NCI-H2196 (cell line): ENCODE measurements around the gene CAMK2G.

ENCODE experiments used
- DNase-seq: peaks from one replicate; lab custom pipeline; 2025; ENCODE audit not compliant: unreplicated experiment; lab: John Stamatoyannopoulos, UW

The CAMK2G gene

DNA sequence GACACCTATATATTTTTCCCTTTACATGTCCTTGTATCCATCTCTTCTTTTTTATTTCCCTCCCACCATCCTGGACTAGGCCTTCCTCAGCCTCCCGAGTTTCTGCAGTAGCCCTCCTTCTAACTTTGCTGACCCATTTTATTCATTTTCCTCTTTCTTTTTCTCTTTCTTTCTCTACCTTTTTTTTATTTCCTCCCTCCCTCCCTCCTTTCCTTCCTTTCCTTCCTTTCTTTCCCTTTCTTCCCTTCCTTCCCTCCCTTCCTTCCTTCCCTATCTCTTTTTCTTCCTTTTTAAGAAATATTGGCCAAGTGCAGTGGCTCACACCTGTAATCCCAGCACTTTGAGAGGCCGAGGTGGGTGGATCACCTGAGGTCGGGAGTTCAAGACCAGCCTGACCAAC lies 9.7 kb upstream of the CAMK2G start:
- no peak for DNase-seq

- DNase-seq: no peak
Measured at GRCh38 chr10:73881221-73881919, 7.0 kb upstream of the CAMK2G start.

- DNase-seq: peak; percentile 31
Measured at GRCh38 chr10:73879296-73880173, 5.2 kb upstream of the CAMK2G start.

DNA sequence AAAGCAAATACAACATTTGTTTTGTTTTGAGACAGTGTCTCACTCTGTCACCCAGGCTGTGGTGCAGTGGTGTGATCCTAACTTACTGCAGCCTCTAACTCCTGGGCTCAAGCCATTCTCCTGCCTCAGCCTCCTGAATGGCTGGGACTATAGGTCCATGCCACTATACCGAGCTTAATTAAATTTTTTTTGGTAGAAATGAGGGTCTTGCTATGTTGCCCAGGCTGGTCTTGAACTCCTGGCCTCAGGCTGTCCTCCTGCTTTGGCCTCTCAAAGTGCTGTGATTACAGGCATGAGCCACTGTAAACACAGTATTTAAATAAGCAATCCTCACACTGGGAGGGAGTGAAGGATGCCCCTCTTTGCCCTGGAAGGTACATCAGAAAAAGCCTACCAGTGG lies 4.0 kb upstream of the CAMK2G start:
- DNase-seq: no peak

- DNase-seq: no peak
Measured at GRCh38 chr10:73877533-73878160, 3.3 kb upstream of the CAMK2G start.

GRCh38 chr10:73876971-73877370 lies 2.6 kb upstream of the CAMK2G start:
- no peak for DNase-seq

- DNase-seq: no peak
Measured at GRCh38 chr10:73876566-73876965, 2.2 kb upstream of the CAMK2G start.

DNA sequence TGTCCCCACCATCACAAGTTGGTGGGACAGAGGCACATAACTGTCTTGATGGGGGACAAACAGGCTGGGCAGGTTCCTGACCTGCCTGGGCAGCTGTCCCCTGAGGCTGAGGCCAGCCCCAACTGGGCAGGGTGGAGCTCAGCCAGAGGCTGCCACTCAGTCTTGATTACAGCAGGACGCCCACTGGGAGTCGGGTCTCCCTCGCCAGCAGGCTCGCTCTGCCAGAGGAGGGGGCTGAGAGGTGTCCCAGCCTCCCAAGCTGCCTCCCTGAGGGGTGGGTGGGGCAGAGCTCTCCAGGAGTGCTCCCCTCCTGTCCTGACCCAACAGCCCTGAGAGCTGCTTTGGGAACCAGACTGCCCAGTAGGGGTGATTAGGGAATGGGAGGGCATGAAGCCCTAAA lies 1.8 kb upstream of the CAMK2G start:
- no peak for DNase-seq

- no peak for DNase-seq
Measured at GRCh38 chr10:73875139-73875475, 752 bp upstream of the CAMK2G start.

GRCh38 chr10:73873838-73874215 lies 528 bp downstream of the CAMK2G start:
- DNase-seq: no peak

DNA sequence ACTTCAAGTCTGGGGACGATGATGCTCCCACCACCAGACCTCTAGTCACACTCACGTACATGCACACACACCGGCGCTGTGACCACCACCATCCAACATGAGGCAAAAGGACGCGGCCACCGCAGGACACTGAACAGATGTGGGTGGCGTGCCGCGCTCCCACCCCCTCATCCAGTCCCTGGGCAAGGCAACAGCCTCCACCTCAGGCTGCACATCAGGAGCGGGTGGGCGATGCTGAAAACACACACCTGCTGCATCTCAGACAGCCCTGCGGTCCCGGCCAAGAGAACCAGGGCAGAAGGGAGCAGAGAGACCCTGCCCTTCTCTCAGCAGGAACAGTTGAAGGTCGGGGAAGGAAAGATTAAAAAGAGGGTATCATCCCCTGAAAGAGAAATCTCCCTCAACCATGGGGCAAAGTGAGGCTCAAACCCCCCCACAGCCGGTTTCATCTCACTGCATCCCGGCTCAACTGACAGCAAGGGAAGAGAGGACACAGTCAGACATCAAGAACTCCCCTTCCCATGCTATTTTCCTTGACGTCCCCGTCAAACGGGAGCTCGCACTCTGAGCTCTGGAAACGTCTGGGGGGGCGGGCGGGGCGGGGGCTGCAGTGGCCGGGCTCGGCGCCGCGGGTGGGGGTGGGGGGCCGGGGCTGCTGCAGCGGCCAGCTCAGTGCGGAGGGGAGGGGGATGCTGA lies 1.1 kb downstream of the CAMK2G start:
- no peak for DNase-seq

GRCh38 chr10:73872190-73872710 lies 2.1 kb downstream of the CAMK2G start:
- no peak for DNase-seq

- no peak for DNase-seq
Measured at GRCh38 chr10:73871295-73872189, 2.8 kb downstream of the CAMK2G start.

- no peak for DNase-seq
Measured at GRCh38 chr10:73868655-73869195, 5.6 kb downstream of the CAMK2G start.

- no peak for DNase-seq
Measured at GRCh38 chr10:73867871-73868631, 6.3 kb downstream of the CAMK2G start.

DNA sequence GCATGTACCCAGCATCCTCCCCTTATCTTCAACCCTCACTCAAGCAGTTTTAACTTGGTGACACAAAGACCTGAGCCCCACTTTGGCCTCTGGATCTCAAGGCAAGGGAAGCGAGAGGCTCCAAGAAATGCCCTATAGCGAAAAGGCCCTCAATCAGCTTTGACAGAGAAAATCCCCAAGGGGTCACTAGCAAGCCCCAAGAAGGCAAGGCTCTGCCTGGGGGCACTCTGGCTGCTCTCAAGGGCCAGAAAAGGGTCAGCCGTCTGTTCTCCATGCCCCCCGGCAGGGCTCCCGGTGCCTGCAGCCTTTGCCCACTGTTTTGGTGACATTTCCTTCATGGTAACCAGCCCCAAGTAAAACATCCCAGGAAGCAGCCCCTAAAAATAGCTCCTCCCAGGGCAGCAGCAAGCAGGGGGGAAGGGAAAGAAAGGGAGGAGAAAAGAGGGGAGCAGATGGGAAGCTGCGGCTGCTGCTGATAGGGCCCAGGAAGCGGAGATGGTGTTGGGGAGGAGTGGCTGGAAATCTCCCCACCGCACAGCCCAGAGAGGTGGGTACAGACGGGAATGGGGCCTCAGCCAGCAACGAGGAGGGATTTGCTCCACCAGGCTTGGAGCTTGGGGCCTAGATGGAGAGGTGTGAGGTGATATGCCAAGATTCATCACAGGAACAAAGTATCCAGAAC lies 7.1 kb downstream of the CAMK2G start:
- DNase-seq: no peak

DNA sequence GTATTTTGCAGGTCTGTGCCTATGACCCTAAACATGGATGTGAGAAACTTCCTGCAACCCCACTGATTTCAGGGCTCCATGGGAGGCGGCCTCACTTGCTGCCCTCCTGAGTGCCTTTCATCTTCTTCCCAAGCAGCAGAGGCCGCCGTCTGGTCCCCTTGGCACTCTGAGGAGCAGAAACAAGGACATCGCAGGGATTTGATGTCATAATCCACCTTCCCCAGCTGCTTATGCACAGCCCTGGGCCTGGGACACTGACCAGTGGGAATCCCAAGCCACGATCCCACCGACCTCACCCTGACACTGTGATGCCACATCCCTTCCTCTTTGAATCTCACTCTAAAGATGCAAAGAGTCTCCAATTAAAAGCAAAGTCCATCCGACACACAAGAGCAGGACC lies 7.7 kb downstream of the CAMK2G start:
- DNase-seq: no peak
